GM12873 (cell line): Measurements from ENCODE around the gene KCTD2.

Source experiments
- TF ChIP-seq, protein P1 (sequence below): IDR thresholded peaks from 2 replicates; pipeline ENCODE4 v1.5.1; 2012; ENCODE audit warnings: low read depth, mild to moderate bottlenecking, moderate library complexity, low read length, control low read depth; ENCODE audit not compliant: insufficient read depth; ENCODE audit errors: missing control alignments

The KCTD2 gene

DNA sequence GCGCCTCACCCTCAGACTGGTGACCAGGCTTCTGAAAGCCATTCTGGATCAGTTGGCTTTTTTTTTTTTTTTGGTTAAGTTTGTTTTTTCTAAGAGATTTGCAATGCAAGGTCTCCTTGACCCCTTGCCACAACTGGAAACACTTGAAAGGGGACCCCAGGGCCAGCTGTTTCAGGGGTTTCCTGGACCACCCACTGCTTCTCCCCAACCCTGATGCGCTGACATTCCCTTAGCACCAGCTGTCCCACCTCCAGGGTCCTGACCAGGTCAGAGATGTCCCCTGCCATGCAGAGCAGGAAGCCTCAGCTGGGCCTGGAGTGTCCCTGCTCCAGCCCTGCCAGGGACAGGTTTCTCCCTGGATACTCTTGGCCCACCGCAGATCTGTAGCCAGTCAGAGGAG, 42.7 kb upstream of the KCTD2 start:
- TF ChIP-seq, protein P1, sequence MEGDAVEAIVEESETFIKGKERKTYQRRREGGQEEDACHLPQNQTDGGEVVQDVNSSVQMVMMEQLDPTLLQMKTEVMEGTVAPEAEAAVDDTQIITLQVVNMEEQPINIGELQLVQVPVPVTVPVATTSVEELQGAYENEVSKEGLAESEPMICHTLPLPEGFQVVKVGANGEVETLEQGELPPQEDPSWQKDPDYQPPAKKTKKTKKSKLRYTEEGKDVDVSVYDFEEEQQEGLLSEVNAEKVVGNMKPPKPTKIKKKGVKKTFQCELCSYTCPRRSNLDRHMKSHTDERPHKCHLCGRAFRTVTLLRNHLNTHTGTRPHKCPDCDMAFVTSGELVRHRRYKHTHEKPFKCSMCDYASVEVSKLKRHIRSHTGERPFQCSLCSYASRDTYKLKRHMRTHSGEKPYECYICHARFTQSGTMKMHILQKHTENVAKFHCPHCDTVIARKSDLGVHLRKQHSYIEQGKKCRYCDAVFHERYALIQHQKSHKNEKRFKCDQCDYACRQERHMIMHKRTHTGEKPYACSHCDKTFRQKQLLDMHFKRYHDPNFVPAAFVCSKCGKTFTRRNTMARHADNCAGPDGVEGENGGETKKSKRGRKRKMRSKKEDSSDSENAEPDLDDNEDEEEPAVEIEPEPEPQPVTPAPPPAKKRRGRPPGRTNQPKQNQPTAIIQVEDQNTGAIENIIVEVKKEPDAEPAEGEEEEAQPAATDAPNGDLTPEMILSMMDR, result no peak

DNA sequence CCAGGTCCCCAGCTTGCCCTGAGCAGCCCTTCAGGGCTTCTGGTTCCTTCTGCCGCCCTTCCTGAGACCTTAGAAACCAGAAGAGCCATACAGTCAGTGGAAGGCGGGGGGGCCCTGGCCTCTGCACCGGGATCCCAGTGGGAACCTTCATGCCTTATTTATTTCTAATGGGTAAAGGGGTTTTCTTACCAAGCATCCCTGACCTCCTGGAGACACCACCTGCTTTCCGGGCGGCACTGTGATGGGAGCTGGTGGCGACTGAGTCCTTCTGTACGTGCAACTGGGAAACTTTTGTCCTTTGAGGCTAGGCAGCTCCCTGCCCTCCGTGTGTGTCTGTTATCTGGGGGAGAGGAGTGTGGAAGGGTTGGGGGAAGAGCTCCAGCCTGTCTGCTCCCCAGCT, 41.7 kb upstream of the KCTD2 start:
- TF ChIP-seq, protein P1, result no peak

DNA sequence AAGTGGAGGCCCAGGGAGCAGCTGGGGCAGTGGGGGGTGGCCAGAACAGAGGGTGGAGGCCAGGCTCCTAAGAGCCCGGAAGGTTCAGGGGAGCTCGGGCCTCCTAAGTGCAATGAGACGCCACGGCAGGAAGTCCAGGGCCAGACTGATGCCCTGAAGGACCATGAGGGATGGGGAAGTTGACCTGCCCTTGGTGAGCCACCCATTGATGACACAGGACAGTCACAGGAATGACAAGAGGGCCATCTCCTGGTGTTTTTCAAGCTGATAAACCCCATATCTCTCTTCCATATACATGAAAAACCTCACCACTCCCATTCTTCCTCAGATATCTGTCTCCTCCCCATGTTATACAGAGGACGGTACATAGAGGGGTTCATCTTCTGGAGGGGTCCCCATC, 40.4 kb upstream of the KCTD2 start:
- TF ChIP-seq, protein P1, result no peak

DNA sequence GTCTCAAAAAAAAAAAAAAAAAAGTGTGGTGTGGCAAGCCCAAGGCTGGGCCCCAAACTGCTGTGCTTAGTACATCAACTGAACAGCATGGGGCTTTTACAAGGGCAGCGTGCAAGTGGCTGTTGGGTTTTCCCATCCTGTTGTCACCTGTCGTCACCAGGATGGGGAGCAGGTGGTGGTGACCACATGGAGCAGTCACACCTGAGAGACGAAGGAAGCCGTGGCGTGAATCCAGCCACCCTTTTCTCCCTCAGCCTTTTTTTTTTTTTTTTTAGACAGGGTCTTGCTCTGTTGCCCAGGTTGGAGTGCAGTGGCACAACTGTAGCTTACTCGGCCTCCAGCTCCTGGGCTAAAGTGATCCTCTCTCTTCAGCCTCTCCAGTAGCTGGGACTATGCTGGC, 38.7 kb upstream of the KCTD2 start:
- TF ChIP-seq, protein P1, result no peak

DNA sequence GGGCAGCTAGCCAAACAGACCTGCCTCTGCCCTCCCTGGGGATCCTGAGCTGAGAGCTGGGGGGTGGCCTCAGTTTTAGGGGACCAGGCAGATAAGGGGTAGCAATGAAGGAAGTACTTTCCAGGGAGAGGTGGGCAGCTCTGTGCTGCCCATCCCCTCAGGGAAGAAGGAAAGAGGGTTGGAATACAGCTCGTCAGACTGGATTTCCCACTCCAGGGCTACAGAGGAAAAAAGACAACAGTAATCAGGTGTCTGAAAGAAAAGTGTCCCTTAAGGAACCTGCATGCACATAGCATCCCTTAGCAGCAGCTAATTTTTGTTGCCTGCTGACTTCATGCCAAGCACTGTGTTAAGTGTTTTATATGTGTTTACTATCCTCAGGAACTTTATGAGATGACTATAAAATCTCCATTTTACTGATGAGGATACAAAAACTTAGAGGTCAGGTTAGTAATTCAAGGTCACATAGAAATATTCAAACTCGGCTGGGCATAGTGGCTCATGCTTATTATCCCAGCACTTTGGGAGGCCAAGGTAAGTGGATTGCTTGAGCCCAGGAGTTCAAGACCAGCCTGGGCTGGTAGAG, 37.8 kb upstream of the KCTD2 start:
- TF ChIP-seq, protein P1, result no peak

DNA sequence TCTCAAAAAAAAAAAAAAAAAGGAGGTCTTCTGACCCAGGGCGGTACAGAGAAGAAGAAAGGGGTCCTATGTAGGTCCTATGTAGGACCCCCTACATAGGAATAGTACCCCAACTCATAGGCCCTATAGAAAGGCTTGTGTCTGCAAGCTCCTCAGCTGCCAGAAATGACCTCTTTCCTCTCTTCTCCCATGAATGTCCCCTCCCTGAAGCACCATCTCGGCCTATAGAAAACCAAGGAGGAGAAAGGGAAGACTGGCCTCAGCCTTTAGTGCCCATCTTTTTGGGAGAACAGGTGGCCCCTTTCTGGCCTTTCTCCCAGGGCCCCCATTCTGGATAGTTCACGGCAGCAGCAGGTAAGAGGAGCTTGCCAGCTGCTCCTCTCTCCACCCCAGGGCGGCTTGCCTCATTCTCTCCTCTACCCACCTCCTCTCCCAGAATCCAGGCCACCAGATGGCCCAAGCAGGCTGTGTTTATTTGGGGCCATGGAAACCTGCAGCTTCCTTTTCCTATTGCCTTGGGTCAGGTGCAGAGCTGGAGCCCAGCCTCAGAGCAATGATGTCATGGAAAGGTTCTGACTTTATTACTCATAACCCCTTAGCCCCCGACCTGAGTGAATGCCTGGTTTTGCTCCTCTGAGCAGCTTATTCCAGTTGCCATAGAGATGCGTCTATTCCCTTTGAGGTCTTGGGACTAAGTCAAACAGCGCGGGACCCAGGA, 36.2 kb upstream of the KCTD2 start:
- TF ChIP-seq, protein P1, result no peak

DNA sequence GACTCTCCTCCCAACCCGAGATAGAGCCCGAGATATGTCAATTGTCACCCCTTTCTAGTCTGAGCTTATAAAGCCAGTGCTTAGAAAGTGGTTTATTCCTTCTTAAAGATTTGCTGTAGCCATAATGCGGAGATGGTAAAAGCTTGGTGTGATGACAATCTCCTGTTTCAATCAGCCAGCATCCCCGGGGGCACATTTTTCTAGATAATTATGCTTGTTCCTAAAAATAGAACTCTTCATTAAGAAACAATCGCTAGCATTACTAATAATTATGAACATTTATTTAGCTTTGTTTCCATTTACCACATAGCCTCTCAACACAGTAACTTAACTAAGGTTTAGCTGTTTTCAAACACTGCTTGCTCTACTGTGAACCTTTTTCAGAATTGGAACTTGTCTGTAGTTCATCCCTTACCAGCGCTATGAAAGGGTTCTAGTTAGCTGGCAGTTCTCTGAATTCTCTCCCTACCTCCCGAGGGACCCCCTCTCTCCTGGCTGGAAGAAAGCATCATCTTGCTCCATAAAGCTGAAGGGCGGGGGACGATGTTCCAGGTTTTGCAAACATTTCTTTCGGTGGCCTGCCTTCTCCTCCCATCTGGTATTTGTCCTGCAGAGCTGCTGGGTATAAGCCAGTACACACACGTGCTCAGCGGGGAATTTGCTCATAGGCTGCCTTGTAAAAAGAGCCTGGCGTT, 35.5 kb upstream of the KCTD2 start:
- TF ChIP-seq, protein P1, result no peak
